RWPE2 (cell line): ENCODE results near the gene MYO18A.

ENCODE experiments used
- ATAC-seq: fragments of 200-7000 bp; cut with Tn5 transposase; 3 replicates; pipeline ENCODE4 v1.9.1; 2021; ENCODE audit warnings: low read depth
- DNase-seq: peaks from one replicate; pipeline ENCODE4 v3.0.0-alpha.2; 2020; ENCODE audit warnings: low spot score
- H3K27ac ChIP-seq: fragments of 450-650 bp; 2 replicates; pipeline ENCODE4 v1.5.1; 2017; ENCODE audit warnings: mild to moderate bottlenecking; ENCODE audit not compliant: poor library complexity, severe bottlenecking
- H3K27me3 ChIP-seq: fragments of 250-450 bp; sonication (Bioruptor Pico); 2 replicates; pipeline ENCODE4 v1.5.1; 2021; ENCODE audit warnings: mild to moderate bottlenecking, moderate library complexity; ENCODE audit not compliant: insufficient read depth, poor library complexity, severe bottlenecking
- H3K36me3 ChIP-seq: fragments of 250-450 bp; sonication (Bioruptor Pico); 2 replicates; pipeline ENCODE4 v1.5.1; 2020; ENCODE audit warnings: low read depth, mild to moderate bottlenecking, moderate library complexity
- H3K4me1 ChIP-seq: fragments of 250-450 bp; sonication (Bioruptor Pico); 2 replicates; pipeline ENCODE4 v1.5.1; 2021; ENCODE audit warnings: mild to moderate bottlenecking, moderate library complexity; ENCODE audit not compliant: insufficient read depth, poor library complexity, severe bottlenecking
- H3K4me3 ChIP-seq: fragments of 250-450 bp; sonication (Bioruptor Pico); 2 replicates; pipeline ENCODE4 v1.5.1; 2021; ENCODE audit warnings: mild to moderate bottlenecking, moderate library complexity; ENCODE audit not compliant: severe bottlenecking
- H3K9me3 ChIP-seq: fragments of 250-450 bp; sonication (Bioruptor Pico); 2 replicates; pipeline ENCODE4 v1.5.1; 2021; ENCODE audit warnings: mild to moderate bottlenecking, moderate library complexity; ENCODE audit not compliant: severe bottlenecking
- CTCF ChIP-seq: fragments of 450-650 bp; IDR thresholded peaks from one replicate; pipeline ENCODE4 v1.5.1; 2017; ENCODE audit warnings: mild to moderate bottlenecking, moderate library complexity; ENCODE audit not compliant: poor library complexity, severe bottlenecking

Gene MYO18A

GRCh38 chr17:29076087-29076486, 104.1 kb downstream of the MYO18A start:
- ATAC-seq (no peak), DNase-seq (no peak)
- no peak for TF ChIP-seq CTCF
- Histone ChIP-seq H3K9me3 (no peaks in the 10 kb centered on the region), H3K36me3 (no peaks in the 10 kb centered on the region; the same call in 1 of the 2 replicates), H3K4me3 (no peak overlapping the region), H3K27ac (no peak overlapping the region), H3K4me1 (no peaks in the 10 kb centered on the region), H3K27me3 (no peaks in the 10 kb centered on the region)

DNA sequence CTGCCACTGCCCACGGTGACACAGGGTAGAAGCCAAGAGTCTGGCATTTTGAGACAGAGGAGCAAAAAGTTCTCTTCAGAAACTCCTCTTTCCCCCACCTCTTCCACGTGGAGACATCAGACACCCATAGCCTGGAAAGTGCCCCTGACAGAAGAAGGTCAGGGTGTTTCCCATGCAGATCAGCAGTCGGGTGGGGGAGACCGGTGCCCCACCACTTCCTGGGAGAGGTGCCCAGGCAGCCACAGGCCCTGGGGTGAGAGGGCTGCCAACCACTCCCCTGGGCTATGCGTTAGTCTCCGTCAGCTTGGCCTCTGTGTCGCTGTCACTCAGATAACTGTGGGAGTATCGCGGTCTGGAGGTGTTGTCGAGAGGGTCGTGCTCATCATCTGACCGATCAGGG, 105.7 kb downstream of the MYO18A start:
- Histone ChIP-seq H3K36me3 (no peaks in the 10 kb centered on the region), H3K4me1 (no peaks in the 10 kb centered on the region), H3K27me3 (no peaks in the 10 kb centered on the region), H3K27ac (no peak overlapping the region), H3K9me3 (no peaks in the 10 kb centered on the region), H3K4me3 (no peak overlapping the region)
- TF ChIP-seq CTCF = no peak
- DNase-seq = no peak
- ATAC-seq = no peak

DNA sequence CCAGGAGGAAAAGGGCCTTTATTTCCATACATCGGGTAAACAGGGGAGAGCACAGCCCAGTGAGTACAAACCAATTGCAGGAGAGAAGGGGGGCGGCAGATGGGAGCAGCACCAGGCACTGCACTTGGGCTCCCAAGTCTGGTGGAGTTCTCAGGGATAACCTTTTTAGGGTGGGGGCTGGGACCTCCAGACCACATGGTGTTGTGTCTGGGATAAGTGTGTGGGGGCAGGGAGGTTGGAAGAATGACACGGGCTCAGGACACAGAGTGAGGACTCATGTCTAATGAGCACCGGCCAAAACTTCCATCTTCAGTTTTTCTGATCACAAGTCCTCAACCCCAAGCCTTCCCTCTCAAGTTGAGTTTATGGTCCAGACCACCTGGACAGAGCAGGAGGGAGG, 106.7 kb downstream of the MYO18A start:
- Histone ChIP-seq H3K4me3 (no peak overlapping the region), H3K27me3 (no peaks in the 10 kb centered on the region), H3K4me1 (no peaks in the 10 kb centered on the region), H3K36me3 (no peaks in the 10 kb centered on the region), H3K9me3 (no peaks in the 10 kb centered on the region), H3K27ac (no peak overlapping the region)
- ATAC-seq = no peak
- no peak for TF ChIP-seq CTCF
- DNase-seq = no peak

GRCh38 chr17:29073045-29073444, 107.2 kb downstream of the MYO18A start:
- no peak for TF ChIP-seq CTCF
- DNase-seq (no peak), ATAC-seq (no peak)
- H3K4me3 ChIP-seq = no peak overlapping the region
- no peaks in the 10 kb centered on the region for H3K4me1 ChIP-seq
- H3K27ac ChIP-seq = no peak overlapping the region
- no peaks in the 10 kb centered on the region for H3K27me3 ChIP-seq
- H3K9me3 ChIP-seq = no peaks in the 10 kb centered on the region
- no peaks in the 10 kb centered on the region for H3K36me3 ChIP-seq

DNA sequence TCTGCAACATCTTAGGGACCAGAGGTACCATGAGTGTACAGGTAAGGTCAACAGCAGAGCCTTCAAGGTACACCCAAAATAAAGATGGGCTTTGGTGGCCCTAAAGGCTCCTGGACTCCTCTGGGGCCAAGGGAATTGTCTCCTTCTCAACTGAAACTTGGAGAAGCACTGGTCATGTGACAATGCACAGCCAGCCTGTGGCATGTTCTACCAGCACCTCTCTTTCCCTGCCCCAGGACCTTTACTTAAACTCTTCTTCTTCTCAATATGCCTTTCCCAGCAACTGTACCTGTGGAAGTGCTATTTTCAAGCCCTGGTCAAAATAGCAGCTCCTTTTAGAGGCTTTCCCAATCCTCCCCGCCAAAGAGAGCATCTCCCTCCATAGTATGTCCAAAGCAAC, 108.9 kb downstream of the MYO18A start:
- ATAC-seq = no peak
- Histone ChIP-seq H3K36me3 (no peaks in the 10 kb centered on the region), H3K9me3 (no peaks in the 10 kb centered on the region), H3K27ac (no peak overlapping the region), H3K27me3 (no peaks in the 10 kb centered on the region), H3K4me3 (no peak overlapping the region), H3K4me1 (no peaks in the 10 kb centered on the region)
- no peak for TF ChIP-seq CTCF
- DNase-seq = no peak
